CD4-positive, alpha-beta T cell (primary cell): ENCODE data around the gene PAMR1. TPM values are rescaled to one million over a fixed set of nuclear protein-coding genes. Genes with fewer than 3 reads are reported as not detected.

Source experiments
- ATAC-seq: fragments of 200-7000 bp; cut with Tn5 transposase; one replicate; pipeline ENCODE4 v1.10.0; 2022; ENCODE audit warnings: mild to moderate bottlenecking; ENCODE audit not compliant: poor library complexity
- CTCF ChIA-PET: fragments of 350-600 bp; sonication (Branson Sonifier 250); formaldehyde crosslinking; loops from one replicate; lab custom pipeline; 2021; ENCODE audit warnings: antibody characterized with exemption, inconsistent platforms; lab: Charles Lee
- POLR2A ChIA-PET: fragments of 350-600 bp; sonication (Branson Sonifier 250); formaldehyde crosslinking; loops from one replicate; lab custom pipeline; 2021; ENCODE audit warnings: antibody characterized with exemption, inconsistent platforms; lab: Charles Lee
- DNase-seq, 14 experiments: peaks; one replicate each; pipeline ENCODE4 v3.0.0-alpha.2; 2013 to 2020; ENCODE audit warnings: mixed read lengths in 2 of 14
- H3K27ac ChIP-seq, 2 donors: one replicate each; pipeline versions ENCODE4 v1.5.1 to v1.7.0; 2013; ENCODE audit warnings: low read length in 2 of 2, low read depth in 1 of 2, mild to moderate bottlenecking in 1 of 2
- H3K27me3 ChIP-seq, 2 experiments: 1 replicate in 1 of 2; 2 replicates in 1 of 2; pipeline versions ENCODE4 v1.6.1 to v1.7.0; 2013; ENCODE audit warnings: low read length in 2 of 2, control low read depth in 1 of 2, mild to moderate bottlenecking in 1 of 2, moderate library complexity in 1 of 2; ENCODE audit not compliant: insufficient read depth in 2 of 2, control insufficient read depth in 1 of 2
- H3K36me3 ChIP-seq: one replicate; pipeline ENCODE4 v1.6.1; 2013; ENCODE audit warnings: low read length, control low read depth; ENCODE audit not compliant: insufficient read depth
- H3K4me1 ChIP-seq: one replicate; pipeline ENCODE4 v1.6.1; 2013; ENCODE audit warnings: low read length, control low read depth; ENCODE audit not compliant: insufficient read depth
- H3K4me3 ChIP-seq: one replicate; pipeline ENCODE4 v1.5.1; 2013; ENCODE audit warnings: mild to moderate bottlenecking, low read length, moderate library complexity
- H3K9me3 ChIP-seq, 2 experiments: 1 replicate in 1 of 2; 2 replicates in 1 of 2; pipeline versions ENCODE4 v1.6.1 to v1.7.0; 2013; ENCODE audit warnings: low read length in 2 of 2, mild to moderate bottlenecking in 2 of 2, control low read depth in 1 of 2, moderate library complexity in 1 of 2; ENCODE audit not compliant: control insufficient read depth in 1 of 2, insufficient read depth in 1 of 2
- H3K27ac Mint-ChIP-seq: one replicate; pipeline ENCODE4 v1.8.0; 2020; ENCODE audit warnings: mixed read lengths
- H3K27me3 Mint-ChIP-seq: one replicate; pipeline ENCODE4 v1.8.0; 2021; ENCODE audit warnings: mixed read lengths
- H3K36me3 Mint-ChIP-seq: one replicate; pipeline ENCODE4 v1.8.0; 2021; ENCODE audit warnings: low read depth, mixed read lengths
- H3K4me1 Mint-ChIP-seq: one replicate; pipeline ENCODE4 v1.8.0; 2021; ENCODE audit warnings: low read depth, mixed read lengths
- H3K4me3 Mint-ChIP-seq: one replicate; pipeline ENCODE4 v1.8.0; 2020; ENCODE audit warnings: mild to moderate bottlenecking, mixed read lengths
- H3K9me3 Mint-ChIP-seq: one replicate; pipeline ENCODE4 v1.8.0; 2020; ENCODE audit warnings: mixed read lengths
- intact Hi-C, 2 experiments: fragments of 100-400 bp; cut with DNase I in 1 of 2; cut with micrococcal nuclease in 1 of 2; formaldehyde crosslinking; loops; one replicate each; pipeline versions ENCODE4 v1.15.1 to v1.9.0; 2023 to 2025; cut with DNase I, micrococcal nuclease
- polyA plus RNA-seq, 2 donors: library from polyadenylated mRNA; unstranded; fragments of 120-200 nt; gene quantifications; one replicate each; pipeline ENCODE4 v1.2.1, GENCODE V29; 2013
- total RNA-seq, 174 experiments: library from RNA in 2 of 174; stranded (reverse) in 2 of 174; gene quantifications; one replicate each; pipeline ENCODE4 v1.2.3 and lab custom pipeline; 2021 to 2026
- TF ChIP-seq, protein P1 (sequence below): fragments of 200-600 bp; IDR thresholded peaks from one replicate; pipeline ENCODE4 v1.8.0; 2022; ENCODE audit warnings: antibody characterized with exemption, mild to moderate bottlenecking

Gene PAMR1
- not detected for total RNA-seq
- not detected for polyA plus RNA-seq (2013, experiment 1 of 2)
- polyA plus RNA-seq (2013, experiment 2 of 2) = 0.33 TPM
- total RNA-seq (lab: John Stamatoyannopoulos, UW) = 0 to 0.13 (median 0) reads per million in 172 experiments

GRCh38 chr11:35525501-35526175 is at the start of gene PAMR1:
Gene PAMR1, minus strand, starts transcription at chr11:35525616. Its CDS starts 31 bp downstream, at chr11:35525585.
- Histone ChIP-seq H3K4me1 (peaks cover 6% of the 10 kb centered on the region), H3K27ac (no peak within 1 kb of the TSS), H3K9me3 (peaks cover 0 to 8% of the 10 kb centered on the region in 2 experiments), H3K4me3 (no peak within 1 kb of the TSS), H3K36me3 (no peaks in the 10 kb centered on the region), H3K27me3 (peaks cover 40 to 81% of the 10 kb centered on the region in 2 experiments)
- DNase-seq = peak in 1 of 14 experiments; percentile 6
- TF ChIP-seq, protein P1, sequence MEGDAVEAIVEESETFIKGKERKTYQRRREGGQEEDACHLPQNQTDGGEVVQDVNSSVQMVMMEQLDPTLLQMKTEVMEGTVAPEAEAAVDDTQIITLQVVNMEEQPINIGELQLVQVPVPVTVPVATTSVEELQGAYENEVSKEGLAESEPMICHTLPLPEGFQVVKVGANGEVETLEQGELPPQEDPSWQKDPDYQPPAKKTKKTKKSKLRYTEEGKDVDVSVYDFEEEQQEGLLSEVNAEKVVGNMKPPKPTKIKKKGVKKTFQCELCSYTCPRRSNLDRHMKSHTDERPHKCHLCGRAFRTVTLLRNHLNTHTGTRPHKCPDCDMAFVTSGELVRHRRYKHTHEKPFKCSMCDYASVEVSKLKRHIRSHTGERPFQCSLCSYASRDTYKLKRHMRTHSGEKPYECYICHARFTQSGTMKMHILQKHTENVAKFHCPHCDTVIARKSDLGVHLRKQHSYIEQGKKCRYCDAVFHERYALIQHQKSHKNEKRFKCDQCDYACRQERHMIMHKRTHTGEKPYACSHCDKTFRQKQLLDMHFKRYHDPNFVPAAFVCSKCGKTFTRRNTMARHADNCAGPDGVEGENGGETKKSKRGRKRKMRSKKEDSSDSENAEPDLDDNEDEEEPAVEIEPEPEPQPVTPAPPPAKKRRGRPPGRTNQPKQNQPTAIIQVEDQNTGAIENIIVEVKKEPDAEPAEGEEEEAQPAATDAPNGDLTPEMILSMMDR = no peak
- Mint-ChIP-seq H3K27ac (no peak within 1 kb of the TSS), H3K9me3 (no peaks in the 10 kb centered on the region), H3K4me3 (no peak within 1 kb of the TSS), H3K36me3 (no peaks in the 10 kb centered on the region), H3K27me3 (peaks cover 84% of the 10 kb centered on the region), H3K4me1 (no peaks in the 10 kb centered on the region)
- ATAC-seq = no peak
- CTCF ChIA-PET = no interaction called here
- intact Hi-C loops = no loop called here
- POLR2A ChIA-PET = no interaction called here

DNA sequence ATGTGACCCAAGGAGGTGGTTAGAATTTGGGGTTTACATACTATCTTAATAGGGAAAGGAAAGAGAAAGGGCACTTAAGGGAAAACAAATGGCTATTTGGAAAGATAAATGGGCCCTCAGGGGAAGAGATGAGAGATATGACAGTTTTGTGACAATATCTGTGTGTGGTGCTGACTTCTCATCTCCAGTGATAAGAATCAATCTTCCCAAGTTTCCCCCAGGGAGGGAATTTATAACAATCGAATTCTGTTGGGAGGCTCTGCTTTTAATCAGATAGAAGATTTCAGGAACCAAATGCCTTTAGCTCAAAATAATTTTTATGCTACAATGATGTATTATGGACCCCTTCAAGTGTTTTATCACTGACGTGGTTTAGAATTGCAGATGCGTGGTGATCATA is 46.3 kb upstream of the PAMR1 start:
- CTCF ChIA-PET = no interaction called here

GRCh38 chr11:35567737-35568465 is 42.5 kb upstream of the PAMR1 start:
- Histone ChIP-seq H3K4me1 (no peaks in the 10 kb centered on the region), H3K36me3 (no peaks in the 10 kb centered on the region), H3K27me3 (peaks cover 0 to 14% of the 10 kb centered on the region in 2 experiments), H3K27ac (no peak overlapping the region), H3K9me3 (no peaks in the 10 kb centered on the region), H3K4me3 (no peak overlapping the region)
- Mint-ChIP-seq H3K27ac (no peak overlapping the region), H3K4me1 (no peaks in the 10 kb centered on the region), H3K27me3 (peaks cover 48% of the 10 kb centered on the region), H3K36me3 (no peaks in the 10 kb centered on the region), H3K9me3 (peaks cover 7% of the 10 kb centered on the region), H3K4me3 (no peak overlapping the region)
- ATAC-seq = no peak
- intact Hi-C loops = loop anchor here in 1 of 2 experiments (5.0 kb wide), 1 partner anchor 1601 kb away; no protein-coding TSS in a partner anchor
- ChIA-PET CTCF (no interaction called here), POLR2A (no interaction called here)
- TF ChIP-seq, protein P1 = no peak
- DNase-seq = no peak

More for the DNA sequence above, 46.3 kb upstream of the PAMR1 start:
- H3K27me3 Mint-ChIP-seq = peaks cover 45% of the 10 kb centered on the region
- POLR2A ChIA-PET = no interaction called here
- no peaks in the 10 kb centered on the region for H3K36me3 ChIP-seq
- no peaks in the 10 kb centered on the region for H3K36me3 Mint-ChIP-seq
- TF ChIP-seq, protein P1 = no peak
- H3K4me3 ChIP-seq = no peak overlapping the region
- ATAC-seq (no peak), DNase-seq (no peak)
- H3K27ac ChIP-seq = no peak overlapping the region
- H3K4me1 Mint-ChIP-seq = no peaks in the 10 kb centered on the region
- H3K4me3 Mint-ChIP-seq = no peak overlapping the region
- H3K27me3 ChIP-seq = peaks cover 3 to 5% of the 10 kb centered on the region in 2 experiments
- H3K9me3 Mint-ChIP-seq = peaks cover 7% of the 10 kb centered on the region
- intact Hi-C loops = no loop called here
- no peaks in the 10 kb centered on the region for H3K9me3 ChIP-seq
- H3K4me1 ChIP-seq = no peaks in the 10 kb centered on the region
- H3K27ac Mint-ChIP-seq = no peak overlapping the region
